Mesendoderm (in vitro differentiated cells): ENCODE results near the gene GNAL.
A peak's percentile ranks its signal among the peaks of the same experiment; 100 is the strongest.
"Not testable (repeated sequence)": the region's sequence is repeated elsewhere in the genome, so short reads cannot be mapped to it uniquely, and the experiment has no call there.

ENCODE experiments used
- DNase-seq: peaks from one replicate; pipeline ENCODE4 v3.0.0; 2013
- H2AK5ac ChIP-seq: 2 replicates; pipeline ENCODE4 v1.6.1; 2013; ENCODE audit warnings: low read length, inconsistent platforms
- H2BK120ac ChIP-seq: 2 replicates; pipeline ENCODE4 v1.6.1; 2013; ENCODE audit warnings: low read depth, mild to moderate bottlenecking, low read length, moderate library complexity, mixed read lengths
- H2BK15ac ChIP-seq: replicated peaks from 2 replicates; pipeline ENCODE4 v1.6.1; 2013; ENCODE audit warnings: low read depth, mild to moderate bottlenecking, moderate library complexity
- H2BK5ac ChIP-seq: 2 replicates; pipeline ENCODE4 v1.6.1; 2013; ENCODE audit warnings: low read length, inconsistent platforms
- H3K18ac ChIP-seq: 2 replicates; pipeline ENCODE4 v1.6.1; 2013; ENCODE audit warnings: mild to moderate bottlenecking, low read length, mixed read lengths
- H3K23ac ChIP-seq: one replicate; pipeline ENCODE4 v1.6.1; 2013; ENCODE audit warnings: low read length
- H3K27ac ChIP-seq: 2 replicates; pipeline ENCODE4 v1.5.1; 2013; ENCODE audit warnings: low read depth, mild to moderate bottlenecking, inconsistent platforms, low read length, moderate library complexity
- H3K27me3 ChIP-seq: 2 replicates; pipeline ENCODE4 v1.6.1; 2013; ENCODE audit warnings: low read length, control low read depth, mild to moderate bottlenecking, inconsistent platforms; ENCODE audit not compliant: insufficient read depth, poor library complexity
- H3K36me3 ChIP-seq: 2 replicates; pipeline ENCODE4 v1.6.1; 2013; ENCODE audit warnings: low read length, inconsistent platforms; ENCODE audit not compliant: control insufficient read depth, insufficient read depth
- H3K4ac ChIP-seq: one replicate; pipeline ENCODE4 v1.6.1; 2013; ENCODE audit warnings: low read depth, mild to moderate bottlenecking, low read length, moderate library complexity
- H3K4me1 ChIP-seq: 2 replicates; pipeline ENCODE4 v1.6.1; 2013; ENCODE audit warnings: low read depth, low read length, inconsistent platforms; ENCODE audit not compliant: control insufficient read depth
- H3K4me2 ChIP-seq: 2 replicates; pipeline ENCODE4 v1.6.1; 2013; ENCODE audit warnings: low read length
- H3K4me3 ChIP-seq: 2 replicates; pipeline ENCODE4 v1.5.1; 2013; ENCODE audit warnings: mild to moderate bottlenecking, low read length
- H3K56ac ChIP-seq: one replicate; pipeline ENCODE4 v1.6.1; 2013; ENCODE audit warnings: low read length
- H3K79me1 ChIP-seq: 2 replicates; pipeline ENCODE4 v1.6.1; 2013; ENCODE audit warnings: low read length, inconsistent platforms
- H3K79me2 ChIP-seq: 2 replicates; pipeline ENCODE4 v1.6.1; 2013; ENCODE audit warnings: mild to moderate bottlenecking, low read length; ENCODE audit not compliant: control insufficient read depth, insufficient read depth
- H3K9ac ChIP-seq: 2 replicates; pipeline ENCODE4 v1.6.1; 2013; ENCODE audit warnings: low read length, inconsistent platforms
- H4K5ac ChIP-seq: one replicate; pipeline ENCODE4 v1.6.1; 2013; ENCODE audit warnings: low read length
- H4K8ac ChIP-seq: one replicate; pipeline ENCODE4 v1.6.1; 2013; ENCODE audit warnings: low read depth, mild to moderate bottlenecking, control low read depth, low read length, moderate library complexity
- WGBS: extraction: QIAGEN DNeasy Blood & Tissue Kit; methylation state at CpG from one replicate; pipeline ENCODE4 v1.1.7; 2013; ENCODE audit warnings: low lambda C conversion rate, missing lambda C conversion rate; ENCODE audit not compliant: insufficient coverage; ENCODE audit errors: extremely low coverage; 5-methylcytosine and 5-hydroxymethylcytosine counted together

GNAL gene

GRCh38 chr18:11676867-11677266 lies 12.2 kb upstream of the GNAL start:
- H3K27me3 ChIP-seq = no peaks in the 10 kb centered on the region
- no peak overlapping the region for H3K23ac ChIP-seq
- H3K4me1 ChIP-seq = no peaks in the 10 kb centered on the region
- H2BK15ac ChIP-seq = no peak overlapping the region
- no peak overlapping the region for H3K4me3 ChIP-seq
- H3K4me2 ChIP-seq = no peak overlapping the region
- H2BK5ac ChIP-seq = no peak overlapping the region
- no peak overlapping the region for H3K4ac ChIP-seq
- no peak overlapping the region for H2AK5ac ChIP-seq
- no peak for DNase-seq
- H3K18ac ChIP-seq = no peak overlapping the region
- H4K5ac ChIP-seq = no peak overlapping the region
- no CpG with 5 or more reads among the region's 6 CpGs for WGBS
- no peaks in the 10 kb centered on the region for H3K36me3 ChIP-seq
- no peak overlapping the region for H4K8ac ChIP-seq
- H2BK120ac ChIP-seq = no peak overlapping the region
- no peak overlapping the region for H3K27ac ChIP-seq
- H3K79me1 ChIP-seq = no peaks in the 10 kb centered on the region
- no peaks in the 10 kb centered on the region for H3K79me2 ChIP-seq
- H3K9ac ChIP-seq = no peak overlapping the region
- no peak overlapping the region for H3K56ac ChIP-seq

- Histone ChIP-seq H3K56ac (no peak overlapping the region), H3K4me2 (no peak overlapping the region)
- no CpG with 5 or more reads among the region's 3 CpGs for WGBS
Observed at GRCh38 chr18:11678211-11678610, 10.9 kb upstream of the GNAL start.

DNA sequence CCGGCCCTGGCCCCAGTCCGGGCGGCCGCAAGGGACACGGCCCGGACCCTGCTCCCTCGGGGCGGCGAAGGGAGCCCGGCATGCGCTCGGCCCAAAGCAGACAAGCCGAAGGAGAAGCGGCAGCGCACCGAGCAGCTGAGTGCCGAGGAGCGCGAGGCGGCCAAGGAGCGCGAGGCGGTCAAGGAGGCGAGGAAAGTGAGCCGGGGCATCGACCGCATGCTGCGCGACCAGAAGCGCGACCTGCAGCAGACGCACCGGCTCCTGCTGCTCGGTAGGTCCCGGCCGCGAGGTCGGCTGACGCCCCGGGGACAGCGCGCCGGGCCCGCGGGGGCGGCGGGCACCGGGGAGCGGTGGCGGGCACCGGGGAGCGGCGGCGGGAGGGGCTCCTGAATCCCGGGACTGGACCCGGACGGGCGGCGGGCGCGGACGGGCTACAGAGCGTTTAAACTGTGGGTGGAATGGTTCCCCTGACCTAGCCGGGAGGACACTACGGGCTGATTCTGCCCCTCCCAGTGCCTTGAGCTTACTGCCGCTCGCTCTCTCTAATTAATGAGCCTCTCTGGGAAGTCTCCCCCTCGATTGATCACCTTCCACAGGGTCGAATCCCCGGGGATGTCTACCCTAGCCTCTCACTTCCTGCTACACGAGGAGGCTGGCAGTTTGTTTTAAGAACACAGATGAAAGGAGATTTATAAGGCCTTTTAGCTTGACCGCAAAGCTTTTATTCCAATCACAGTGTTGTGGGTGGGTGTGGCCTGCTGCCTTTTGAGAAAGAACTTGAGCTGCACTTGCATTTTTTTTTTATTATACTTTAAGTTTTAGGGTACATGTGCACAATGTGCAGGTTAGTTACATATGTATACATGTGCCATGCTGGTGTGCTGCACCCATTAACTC lies 853 bp downstream of the GNAL start:
- peaks cover 4% of the 10 kb centered on the region for H3K79me1 ChIP-seq
- H4K5ac ChIP-seq = no peak overlapping the region
- H4K8ac ChIP-seq = no peak overlapping the region
- peak overlapping the region; percentile 81 for H3K9ac ChIP-seq
- H3K4me3 ChIP-seq = peak overlapping the region; percentile 76
- peak overlapping the region; percentile 66 for H3K23ac ChIP-seq
- WGBS = no CpG with 5 or more reads among the region's 72 CpGs
- H3K27ac ChIP-seq = peak overlapping the region; percentile 2
- H3K36me3 ChIP-seq = no peaks in the 10 kb centered on the region
- H3K79me2 ChIP-seq = no peaks in the 10 kb centered on the region
- H3K18ac ChIP-seq = peak overlapping the region; percentile 54
- peak overlapping the region; percentile 94 for H3K56ac ChIP-seq
- no peak overlapping the region for H2BK120ac ChIP-seq
- no peak overlapping the region for H2AK5ac ChIP-seq
- no peak overlapping the region for H2BK15ac ChIP-seq
- H3K4me2 ChIP-seq = peak overlapping the region; percentile 66
- no peaks in the 10 kb centered on the region for H3K4me1 ChIP-seq
- peaks cover 2% of the 10 kb centered on the region for H3K27me3 ChIP-seq
- H2BK5ac ChIP-seq = peak overlapping the region; percentile 20
- DNase-seq = peak; percentile 81
- H3K4ac ChIP-seq = peak overlapping the region; percentile 39

More at GRCh38 chr18:11678211-11678610, 10.9 kb upstream of the GNAL start:
- Histone ChIP-seq H2BK120ac (no peak overlapping the region), H3K4me1 (no peaks in the 10 kb centered on the region), H3K4me3 (no peak overlapping the region), H3K4ac (no peak overlapping the region), H4K8ac (no peak overlapping the region), H2BK15ac (no peak overlapping the region), H3K27me3 (no peaks in the 10 kb centered on the region), H3K23ac (no peak overlapping the region), H3K79me2 (no peaks in the 10 kb centered on the region), H3K9ac (no peak overlapping the region), H3K36me3 (no peaks in the 10 kb centered on the region), H4K5ac (no peak overlapping the region), H2AK5ac (no peak overlapping the region), H3K27ac (no peak overlapping the region), H3K18ac (no peak overlapping the region), H3K79me1 (no peaks in the 10 kb centered on the region), H2BK5ac (no peak overlapping the region)
- DNase-seq = no peak

DNA sequence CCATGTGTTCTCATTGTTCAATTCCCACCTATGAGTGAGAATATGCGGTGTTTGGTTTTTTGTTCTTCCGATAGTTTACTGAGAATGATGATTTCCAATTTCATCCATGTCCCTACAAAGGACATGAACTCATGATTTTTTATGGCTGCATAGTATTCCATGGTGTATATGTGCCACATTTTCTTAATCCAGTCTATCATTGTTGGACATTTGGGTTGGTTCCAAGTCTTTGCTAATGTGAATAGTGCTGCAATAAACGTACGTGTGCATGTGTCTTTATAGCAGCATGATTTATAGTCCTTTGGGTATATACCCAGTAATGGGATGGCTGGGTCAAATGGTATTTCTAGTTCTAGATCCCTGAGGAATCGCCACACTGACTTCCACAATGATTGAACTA lies 1.6 kb downstream of the GNAL start:
- not testable (repeated sequence) for H2AK5ac ChIP-seq, H2BK15ac ChIP-seq, H2BK120ac ChIP-seq, H3K18ac ChIP-seq, H3K4me2 ChIP-seq, DNase-seq, H4K8ac ChIP-seq, H2BK5ac ChIP-seq, H3K79me2 ChIP-seq, H3K27me3 ChIP-seq, H3K79me1 ChIP-seq, H3K4me3 ChIP-seq, H3K23ac ChIP-seq, H3K9ac ChIP-seq, H3K56ac ChIP-seq, H4K5ac ChIP-seq, H3K27ac ChIP-seq, H3K4me1 ChIP-seq, H3K4ac ChIP-seq, H3K36me3 ChIP-seq
- no CpG with 5 or more reads among the region's 5 CpGs for WGBS

- Histone ChIP-seq H3K4me1 (no peaks in the 10 kb centered on the region), H2BK15ac (no peak overlapping the region), H2BK120ac (no peak overlapping the region), H4K8ac (no peak overlapping the region), H3K18ac (no peak overlapping the region), H3K4ac (no peak overlapping the region), H2AK5ac (no peak overlapping the region), H3K4me2 (no peak overlapping the region), H3K27me3 (no peaks in the 10 kb centered on the region), H3K79me1 (peaks cover 17% of the 10 kb centered on the region), H3K9ac (no peak overlapping the region), H3K27ac (no peak overlapping the region), H3K23ac (no peak overlapping the region), H3K56ac (no peak overlapping the region), H3K79me2 (peaks cover 2% of the 10 kb centered on the region), H4K5ac (no peak overlapping the region), H3K36me3 (no peaks in the 10 kb centered on the region), H3K4me3 (no peak overlapping the region), H2BK5ac (no peak overlapping the region)
- WGBS = no CpG with 5 or more reads among the region's 2 CpGs
- no peak for DNase-seq
Observed at GRCh38 chr18:11695736-11696135, 6.7 kb downstream of the GNAL start.
